Activated CD8-positive, alpha-beta memory T cell treated with anti-CD3 and anti-CD28 coated beads for 4 hours (primary cell): Measurements from ENCODE around the gene KIAA0753.
A peak's percentile ranks its signal among the peaks of the same experiment; 100 is the strongest.

ENCODE experiments used
- DNase-seq, 2 donors: peaks; one replicate each; pipeline ENCODE4 v3.0.0-alpha.2; 2020; ENCODE audit warnings: low read depth in 2 of 2

The KIAA0753 gene

DNA sequence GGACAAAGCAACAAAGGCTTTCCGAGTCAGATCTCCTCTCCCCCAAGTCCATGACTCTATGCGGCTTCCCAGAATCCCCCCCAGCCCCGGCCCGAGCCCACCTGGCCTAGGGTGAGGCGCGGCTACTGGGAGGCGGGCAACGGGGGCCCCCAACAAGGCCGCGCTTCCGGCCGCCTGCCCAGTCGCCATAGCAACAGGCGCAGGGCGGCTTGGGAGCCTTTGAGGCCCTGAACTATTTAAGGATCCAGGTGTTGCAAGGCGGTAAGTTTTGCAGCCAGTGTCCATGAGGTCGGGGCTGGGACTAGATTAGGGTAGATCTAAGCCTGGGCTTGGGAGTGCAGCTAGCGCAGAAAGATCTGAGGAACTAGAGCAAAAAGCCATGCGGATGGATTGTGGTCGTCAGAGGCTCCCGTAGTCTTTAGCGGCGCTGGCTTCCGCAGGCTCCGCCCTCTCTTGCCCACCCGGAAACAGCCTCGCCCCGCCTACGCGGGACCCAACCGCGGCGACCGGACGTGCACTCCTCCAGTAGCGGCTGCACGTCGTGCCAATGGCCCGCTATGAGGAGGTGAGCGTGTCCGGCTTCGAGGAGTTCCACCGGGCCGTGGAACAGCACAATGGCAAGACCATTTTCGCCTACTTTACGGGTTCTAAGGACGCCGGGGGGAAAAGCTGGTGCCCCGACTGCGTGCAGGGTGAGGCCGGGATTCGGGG is at the start of gene KIAA0753, which contains the start of gene TXNDC17:
KIAA0753 (minus strand) TSS at position 176 of the 711 bp plus-strand sequence. CDS start 5,608 bp downstream, outside the sequence.
TXNDC17 (plus strand) TSS at position 525 of the 711 bp plus-strand sequence; CDS start at position 548, 23 bp downstream.
- DNase-seq = peak; percentile 83

DNA sequence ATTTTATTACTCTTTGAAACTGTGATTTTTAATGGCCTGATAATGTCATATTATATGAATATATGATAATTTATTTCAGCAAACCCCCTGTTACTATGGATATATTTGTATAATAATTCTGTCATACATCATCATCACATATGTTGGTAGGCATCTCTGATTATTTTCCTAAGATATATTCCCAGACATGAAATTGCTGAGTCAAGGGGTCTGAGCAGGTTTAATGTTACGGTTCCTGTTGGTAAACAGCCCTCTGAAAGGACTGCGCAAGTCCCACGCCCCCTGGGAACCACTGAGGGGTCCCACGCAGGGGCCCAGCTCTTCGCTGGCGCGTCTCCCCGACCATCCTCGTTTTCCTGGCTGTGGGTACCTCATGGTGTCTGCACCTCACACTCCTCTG is 48.4 kb upstream of the KIAA0753 start:
- no peak for DNase-seq

DNA sequence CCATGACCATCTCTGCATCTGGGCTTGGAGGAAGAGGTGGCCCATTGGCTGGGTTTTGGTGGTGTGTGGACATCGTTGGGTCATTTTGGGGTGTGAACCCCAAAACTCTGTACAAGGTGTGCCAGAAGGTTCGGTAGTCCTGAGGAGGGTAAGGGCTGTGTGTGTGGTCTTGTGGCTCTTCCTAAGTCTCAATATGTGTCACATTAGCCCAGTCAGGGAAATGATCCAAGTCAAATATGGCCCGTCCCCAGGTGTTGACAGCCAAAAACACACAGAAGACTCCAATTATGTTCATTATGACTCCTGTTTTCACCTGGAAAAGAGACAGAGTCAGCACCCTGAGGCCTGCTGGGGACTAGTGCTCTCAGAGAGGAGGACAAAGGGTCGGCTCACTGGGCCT is 45.5 kb upstream of the KIAA0753 start:
- DNase-seq = no peak

DNA sequence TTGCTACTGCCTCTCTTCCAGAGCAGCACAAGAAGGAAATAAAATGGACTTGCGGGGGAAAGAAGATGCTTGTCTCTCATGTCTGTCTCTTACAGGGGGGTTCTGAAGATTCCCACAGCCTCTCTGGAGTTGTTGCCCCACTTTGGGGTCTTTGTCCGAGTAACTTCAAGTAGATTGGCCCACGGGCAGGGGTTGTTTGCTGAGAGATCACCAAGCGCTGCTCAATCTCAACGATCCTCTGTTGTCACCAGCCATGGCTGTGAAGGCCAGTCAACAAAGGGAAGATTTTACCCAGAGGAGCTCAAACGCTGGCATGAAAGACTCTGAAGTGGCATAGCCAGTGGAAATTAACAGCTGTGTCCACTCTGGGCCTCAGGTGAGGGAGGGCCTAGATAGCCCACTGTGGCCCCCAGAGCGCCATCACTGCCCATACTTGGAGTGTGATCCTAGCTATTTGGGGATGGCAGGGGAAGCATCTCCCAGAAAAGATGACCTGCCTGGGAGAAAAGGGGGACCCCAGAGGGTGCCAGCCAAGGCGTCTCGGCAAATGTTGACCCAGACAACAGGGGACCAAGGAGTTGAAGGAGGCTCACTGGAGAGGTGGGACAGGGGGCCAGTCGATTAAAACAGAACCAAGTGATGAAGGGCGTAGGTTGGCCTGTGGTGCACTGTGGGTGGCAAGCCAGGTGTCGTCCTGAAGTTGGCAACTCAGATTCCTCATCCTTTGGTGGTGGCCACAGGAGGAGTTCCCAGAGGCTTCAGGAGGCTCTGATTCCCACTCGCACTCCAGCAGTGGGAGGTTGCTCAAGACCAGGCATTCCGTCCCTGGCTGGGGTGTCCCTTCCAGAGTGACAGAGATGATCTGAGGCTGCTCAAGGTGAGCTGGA is 44.6 kb upstream of the KIAA0753 start:
- no peak for DNase-seq

DNA sequence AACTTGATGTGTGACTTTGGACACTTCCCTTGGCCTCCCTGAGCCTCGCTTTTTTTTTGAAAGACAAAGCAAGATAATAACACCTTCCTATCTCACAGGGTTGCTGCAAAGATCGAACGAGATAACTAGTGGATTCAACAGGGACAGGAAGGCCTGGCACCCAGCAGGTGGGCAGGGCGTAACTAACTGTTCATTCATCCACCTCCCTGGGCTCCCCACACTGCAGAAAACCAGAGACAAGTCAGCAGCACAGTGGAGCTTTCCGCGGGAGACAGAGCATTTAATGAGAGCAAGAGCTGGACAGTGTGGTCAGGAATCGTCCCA is 43.9 kb upstream of the KIAA0753 start:
- DNase-seq = no peak

DNA sequence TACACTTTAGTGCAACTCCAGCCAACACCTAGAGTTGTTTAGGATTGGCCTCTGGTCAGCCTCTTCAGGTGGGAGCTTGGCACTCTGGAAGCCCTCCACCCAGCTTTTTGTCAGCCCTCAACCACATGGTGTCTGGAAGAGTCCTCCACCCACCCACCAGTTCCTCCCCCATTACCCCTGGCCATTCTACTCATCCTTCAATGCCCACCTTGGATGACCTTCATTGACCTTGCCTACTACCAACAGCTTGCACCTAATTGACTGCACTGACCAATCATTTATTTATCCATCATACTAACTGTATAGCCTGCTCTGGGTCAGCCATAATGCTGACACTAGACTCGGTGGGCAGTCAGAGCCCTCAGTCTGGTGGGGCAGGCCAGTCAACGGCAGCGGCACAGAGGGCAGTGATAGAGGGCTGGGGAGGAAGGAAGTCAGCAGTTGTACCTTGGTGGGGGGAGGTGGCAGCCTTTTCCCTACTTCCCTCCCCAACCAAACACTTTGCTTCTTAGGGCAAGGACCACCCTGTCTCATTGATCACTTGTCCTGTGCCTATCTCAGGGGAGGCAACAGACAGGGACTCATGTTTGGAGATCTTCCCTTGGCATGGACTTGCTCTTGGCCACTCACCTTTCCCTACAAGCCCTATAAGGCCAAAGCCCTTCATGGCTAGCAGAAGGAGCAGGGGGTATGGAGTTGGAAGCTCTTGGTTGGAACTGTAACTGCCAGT is 43.4 kb upstream of the KIAA0753 start:
- no peak for DNase-seq

DNA sequence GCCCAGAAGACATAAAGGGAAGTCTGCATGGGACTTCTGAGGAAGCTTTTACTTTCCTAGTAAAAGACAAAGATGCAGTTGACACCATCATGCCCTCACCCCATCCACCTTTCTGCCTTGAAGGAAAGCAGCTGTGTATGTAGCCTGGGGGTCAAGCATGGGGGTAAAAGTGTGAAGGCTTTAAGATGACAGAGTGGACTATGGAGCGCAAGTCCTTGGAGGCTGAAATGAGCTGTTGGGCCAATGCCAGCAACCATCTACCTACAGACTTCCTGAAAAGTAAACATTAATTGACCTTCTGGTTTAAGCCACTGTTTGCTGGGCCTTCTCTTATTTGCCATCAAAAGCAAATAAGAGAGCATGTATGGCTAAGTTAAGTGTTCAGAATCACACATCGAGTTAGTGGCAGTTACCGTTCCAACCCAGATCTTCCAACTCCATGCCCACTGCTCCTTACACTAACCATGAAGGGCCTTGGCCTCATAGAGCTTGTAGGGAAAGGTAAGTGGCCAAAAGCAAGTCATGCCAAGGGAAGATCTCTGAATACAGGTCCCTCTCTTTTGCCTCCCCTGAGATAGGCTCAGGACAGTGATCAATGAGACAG is 42.7 kb upstream of the KIAA0753 start:
- DNase-seq = no peak

DNA sequence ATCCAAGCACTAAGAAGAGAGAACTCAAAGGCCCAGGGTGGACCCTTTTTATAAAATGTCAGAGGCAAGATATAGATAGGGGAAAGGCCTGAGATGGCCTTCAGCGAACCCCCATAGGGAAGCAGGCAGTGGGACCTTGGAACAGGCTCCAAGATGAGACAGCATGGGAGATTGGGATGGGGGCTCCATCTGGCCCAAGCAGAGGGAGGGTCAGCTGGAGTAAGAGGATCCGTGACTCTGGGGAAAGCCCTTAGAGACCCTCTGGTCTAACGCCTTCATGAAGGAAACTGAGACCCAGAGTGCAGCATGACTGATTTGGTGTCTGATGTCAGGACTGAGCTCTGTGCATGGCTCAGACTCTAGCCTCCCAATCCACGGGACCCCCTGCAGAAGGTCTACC is 41.8 kb upstream of the KIAA0753 start:
- DNase-seq = no peak

DNA sequence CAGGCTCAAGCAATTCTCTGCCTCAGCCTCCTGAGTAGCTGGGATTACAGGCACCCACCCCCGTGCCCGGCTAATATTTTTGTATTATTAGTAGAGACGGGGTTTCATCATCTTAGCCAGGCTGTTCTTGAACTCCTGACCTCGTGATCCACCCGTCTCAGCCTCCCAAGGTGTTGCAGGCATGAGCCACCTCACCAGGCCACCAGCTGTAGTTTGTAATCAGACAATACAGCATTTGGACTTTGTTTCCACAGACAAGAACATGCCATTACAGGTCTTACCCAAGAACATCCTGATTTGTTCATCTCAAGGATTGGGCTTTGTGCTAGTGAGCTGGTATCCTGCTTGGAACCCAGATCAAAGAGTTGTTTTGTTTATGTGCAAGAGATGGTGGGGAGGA is 41.2 kb upstream of the KIAA0753 start:
- DNase-seq = no peak

DNA sequence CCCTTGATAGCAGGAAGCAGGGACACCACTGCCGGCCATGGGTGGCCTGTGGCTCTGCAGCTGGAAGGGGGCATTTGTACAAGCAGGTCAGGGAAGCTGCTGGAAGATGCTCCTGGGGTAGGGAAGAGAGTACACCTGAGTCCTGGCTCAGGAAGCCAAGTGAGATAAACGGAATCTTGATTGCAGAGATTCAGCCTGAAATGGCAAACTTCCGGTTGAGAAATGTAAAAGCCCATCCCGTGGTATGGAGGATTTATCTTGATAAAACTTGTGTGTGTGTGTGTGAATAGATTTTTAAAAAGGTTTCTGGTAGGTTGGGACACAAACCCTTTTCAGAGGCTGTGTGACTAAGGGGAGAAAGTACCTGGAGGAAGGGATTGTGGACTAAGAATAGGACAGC is 40.7 kb upstream of the KIAA0753 start:
- DNase-seq = no peak

DNA sequence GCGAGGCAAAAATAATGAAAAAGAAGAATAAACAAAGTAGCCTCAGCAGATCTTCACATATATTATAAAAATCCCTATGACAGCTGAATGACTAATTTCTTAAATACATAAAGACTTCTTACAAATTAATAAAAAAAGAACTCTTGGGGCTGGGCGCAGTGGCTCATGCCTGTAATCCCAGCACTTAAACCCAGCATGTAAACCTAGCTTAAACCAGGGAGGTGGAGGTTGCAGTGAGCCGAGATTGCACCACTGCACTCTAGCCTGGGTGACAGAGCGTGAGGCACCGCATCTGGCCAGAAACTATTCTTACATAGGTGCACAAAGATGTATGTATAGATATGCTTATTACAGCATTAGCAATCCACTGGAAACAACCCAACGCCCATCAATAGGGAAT is 38.7 kb upstream of the KIAA0753 start:
- DNase-seq = no peak

DNA sequence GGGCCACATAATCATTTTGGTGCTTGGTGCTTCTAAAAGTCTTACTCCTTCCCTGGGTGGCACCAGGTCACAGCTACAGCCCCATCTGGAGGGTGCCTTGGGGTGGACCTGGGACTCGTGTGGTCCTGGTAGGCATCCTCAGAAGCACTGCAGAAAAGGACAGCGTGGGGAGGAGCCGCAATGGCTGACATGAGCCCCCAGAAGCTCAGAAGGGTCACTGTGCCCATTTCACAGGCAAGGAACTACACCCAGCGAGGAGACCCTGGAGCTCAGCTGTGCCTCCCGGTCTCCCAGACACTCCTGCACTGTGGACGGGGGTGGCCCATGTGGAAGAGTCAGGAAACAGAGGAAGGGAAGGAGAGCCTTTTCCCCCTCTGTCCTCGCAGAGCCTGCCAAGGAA is 37.4 kb upstream of the KIAA0753 start:
- no peak for DNase-seq

DNA sequence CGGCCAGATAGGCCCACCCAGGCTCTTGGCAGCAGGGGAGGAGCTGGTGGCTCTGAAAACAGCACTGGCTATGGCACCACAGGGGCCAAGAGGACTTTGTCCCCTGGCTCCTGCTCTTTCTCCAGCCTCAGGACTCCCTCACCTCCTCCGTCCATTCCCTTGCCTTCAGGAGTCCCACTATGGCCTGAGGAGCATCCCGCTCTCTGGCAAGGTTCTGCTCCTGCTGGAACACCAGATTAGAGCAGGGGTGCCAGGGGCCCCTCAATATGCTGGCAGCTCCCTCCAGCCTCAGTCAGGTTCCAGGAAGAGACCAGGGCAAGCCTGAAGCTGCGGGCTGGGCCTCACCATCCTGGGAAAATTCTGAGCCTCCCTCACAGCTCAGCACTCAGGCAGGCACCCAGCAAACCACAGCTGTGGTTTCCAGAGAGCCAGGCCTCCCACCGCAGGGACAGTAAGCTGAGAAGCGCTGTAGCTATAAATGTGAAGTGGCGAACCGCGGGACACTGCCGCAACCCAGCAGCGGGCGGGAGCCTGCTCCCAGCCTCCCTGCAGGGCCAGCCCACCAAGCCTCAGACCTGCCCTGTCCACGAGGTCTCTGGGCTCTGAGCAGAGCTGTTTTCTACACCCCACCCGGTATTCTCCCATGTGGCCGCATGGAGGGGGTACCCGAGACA is 36.8 kb upstream of the KIAA0753 start:
- no peak for DNase-seq

DNA sequence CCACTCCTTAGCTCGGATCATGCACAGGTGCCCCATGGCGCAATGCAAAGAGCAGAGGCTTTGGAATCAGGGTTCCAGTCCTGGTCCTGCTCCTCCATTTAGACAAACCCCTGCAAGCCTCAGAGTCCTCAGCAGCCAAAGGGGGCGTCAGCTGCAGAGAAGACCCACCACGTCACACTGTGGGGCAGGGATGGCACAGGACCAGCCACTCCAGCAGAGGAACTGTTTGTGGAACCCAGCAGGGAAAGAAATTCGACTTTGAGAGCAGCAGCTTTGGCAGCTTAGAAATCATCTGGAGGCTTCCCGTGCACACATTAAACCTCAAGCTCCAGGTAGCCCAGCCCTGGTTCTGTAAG is 36.3 kb upstream of the KIAA0753 start:
- no peak for DNase-seq

DNA sequence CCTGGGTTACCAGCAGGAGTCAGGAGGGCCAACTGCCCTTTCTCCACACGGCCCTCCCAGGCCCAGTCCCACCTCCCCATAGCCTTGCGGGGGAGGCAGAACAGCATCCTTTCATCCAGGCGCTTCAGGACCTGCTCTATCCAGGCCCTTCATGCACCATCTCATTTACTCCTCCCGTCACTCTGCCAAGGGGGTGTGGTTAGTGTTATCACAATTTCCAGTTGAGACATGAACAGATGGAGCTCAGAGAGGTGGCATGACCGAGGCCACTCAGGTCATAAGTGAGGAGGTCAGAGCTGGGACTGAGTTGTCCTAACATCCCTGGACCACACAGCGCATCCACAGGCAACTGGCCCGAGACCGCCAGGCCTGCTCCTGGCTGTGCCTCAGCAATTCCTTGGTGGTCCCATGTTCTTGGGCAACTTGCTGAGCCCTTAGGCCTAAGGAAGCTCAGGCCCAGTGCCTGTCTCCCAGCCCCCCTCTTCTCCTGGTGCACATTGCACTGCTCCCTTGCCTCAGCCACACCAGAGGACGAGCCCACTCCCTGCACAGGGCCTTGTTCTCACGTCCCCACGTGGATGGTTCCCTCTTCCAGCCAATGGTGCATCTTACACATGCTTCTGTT is 34.8 kb upstream of the KIAA0753 start:
- no peak for DNase-seq

DNA sequence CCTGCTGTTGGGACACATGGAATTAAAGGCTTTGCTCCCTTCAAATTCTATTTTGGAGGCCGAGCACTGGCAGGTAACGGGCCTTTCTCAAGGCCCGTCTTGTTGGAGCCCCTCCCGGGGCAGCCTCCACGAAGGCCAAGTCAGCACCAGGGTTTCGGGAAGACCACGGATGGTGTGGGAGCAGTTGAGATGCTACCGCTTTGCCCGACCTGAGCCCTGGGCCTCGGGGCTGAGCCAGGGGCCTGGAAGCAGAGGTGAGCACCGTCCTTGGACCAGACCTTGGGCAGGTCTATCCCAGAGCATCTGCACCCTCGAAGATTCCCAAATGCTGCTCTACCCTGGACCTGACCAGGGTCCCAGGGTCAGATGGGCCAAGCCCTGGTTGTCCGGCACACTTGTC is 34.1 kb upstream of the KIAA0753 start:
- DNase-seq = no peak

DNA sequence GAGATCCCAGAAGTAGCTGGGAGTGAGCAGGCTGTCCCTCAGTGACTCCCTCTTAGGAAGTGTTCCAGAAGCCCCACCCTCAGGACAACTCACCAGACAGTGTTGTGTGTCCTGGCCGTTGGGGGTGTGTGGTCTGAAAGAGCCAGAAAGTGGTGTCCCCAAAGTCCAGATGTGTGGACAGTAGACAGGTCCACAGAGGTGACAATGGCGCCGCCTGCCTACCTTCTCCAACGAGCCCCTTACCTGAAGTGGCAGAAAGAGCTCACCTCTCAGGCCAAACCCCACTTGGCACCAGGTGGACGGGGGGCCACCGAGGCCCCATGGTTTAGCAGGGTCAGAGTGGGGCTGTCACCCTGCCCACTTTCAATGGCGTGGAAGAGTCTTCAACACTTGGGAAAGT is 30.9 kb upstream of the KIAA0753 start:
- no peak for DNase-seq

DNA sequence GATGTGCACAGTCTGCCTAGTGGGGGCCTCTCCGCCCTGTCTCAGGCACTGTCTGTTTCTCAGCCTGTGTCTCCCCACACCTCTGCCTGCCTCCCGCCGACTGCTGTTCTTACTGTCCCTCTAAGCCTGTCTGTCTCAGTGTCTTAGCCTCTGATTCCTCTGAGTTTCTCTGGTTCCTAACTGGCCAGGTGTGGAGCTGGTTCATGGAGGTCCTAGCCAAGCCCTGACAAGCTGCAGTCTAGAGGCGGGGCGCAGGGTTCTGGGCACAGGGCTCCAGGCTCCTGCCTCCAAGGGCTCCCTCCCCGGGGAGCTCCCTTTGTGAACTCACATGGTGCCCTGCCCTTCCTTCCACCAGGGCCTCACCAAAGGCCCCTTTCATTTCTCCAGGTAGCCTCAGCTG is 30.5 kb upstream of the KIAA0753 start:
- no peak for DNase-seq

DNA sequence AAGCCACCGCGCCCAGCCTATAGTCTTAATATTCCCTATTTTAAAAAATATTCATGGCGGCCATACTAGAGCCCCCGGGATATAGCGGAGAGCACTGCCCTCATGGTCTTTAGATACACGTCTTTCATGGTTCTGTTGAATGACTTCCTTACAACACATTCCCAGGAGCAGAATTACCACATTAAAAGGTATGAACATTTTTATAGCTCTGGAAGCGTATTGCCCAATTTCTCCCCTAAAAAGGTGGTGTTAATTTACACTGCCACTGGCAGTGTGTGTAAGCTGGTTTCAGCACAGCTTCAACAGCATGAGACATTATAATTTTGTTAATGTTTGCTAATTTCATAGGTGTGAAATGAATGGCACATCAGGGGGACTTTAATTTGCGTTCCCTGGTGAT is 30.1 kb upstream of the KIAA0753 start:
- no peak for DNase-seq

DNA sequence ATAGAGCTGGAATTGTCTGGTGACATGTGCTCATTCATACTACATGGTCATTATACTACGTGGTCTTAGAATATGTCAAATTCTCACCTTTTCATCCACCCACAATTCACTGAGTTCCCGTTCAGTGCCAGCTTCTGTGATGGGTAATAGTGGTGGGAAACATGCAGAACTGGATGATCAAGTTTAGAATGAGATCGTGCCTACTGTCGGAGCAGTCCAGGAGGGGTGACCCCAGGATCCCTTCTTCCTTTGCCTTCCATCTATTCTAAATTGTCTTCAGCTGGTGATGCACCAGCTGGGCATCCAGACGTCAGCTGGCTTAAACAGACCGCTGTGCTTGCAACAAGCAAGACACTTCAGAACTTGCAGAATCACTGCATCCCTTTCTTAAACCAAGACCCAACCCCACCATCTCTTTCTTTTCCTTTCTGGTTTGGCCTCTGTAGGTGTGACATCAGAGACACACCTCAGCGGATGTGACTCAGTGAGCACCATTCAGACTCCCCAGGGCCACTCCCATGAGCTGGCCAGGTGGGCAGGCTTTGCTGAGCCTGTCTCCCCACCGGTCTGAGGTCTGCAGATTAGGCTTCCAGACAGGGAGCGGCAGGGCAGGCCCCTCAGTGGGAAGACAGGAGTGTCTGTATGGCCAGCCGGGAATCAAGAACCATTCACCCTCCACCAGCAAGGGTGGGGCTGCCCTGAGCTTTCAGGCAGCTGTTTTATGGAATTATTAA is 29.1 kb upstream of the KIAA0753 start:
- DNase-seq = no peak
